Smooth muscle cell (in vitro differentiated cells): ENCODE measurements around the gene PLAGL1. TPM values are rescaled to one million over a fixed set of nuclear protein-coding genes. Genes with fewer than 3 reads are reported as not detected.

Experiments used
- DNase-seq: peaks from one replicate; lab custom pipeline; 2025; ENCODE audit not compliant: unreplicated experiment; lab: John Stamatoyannopoulos, UW
- H2AFZ ChIP-seq: fragments of 200-600 bp; sonication (generic); 2 replicates; pipeline ENCODE4 v1.6.0; 2016; ENCODE audit warnings: antibody characterized with exemption, low read depth, mild to moderate bottlenecking
- H3F3A ChIP-seq: fragments of 200-600 bp; sonication (generic); 2 replicates; pipeline ENCODE4 v1.6.0; 2017; ENCODE audit warnings: antibody characterized with exemption, low read depth
- H3K27ac ChIP-seq: fragments of 200-600 bp; sonication (generic); 2 replicates; pipeline ENCODE4 v1.5.1; 2016; ENCODE audit warnings: low read depth, mild to moderate bottlenecking
- H3K27me3 ChIP-seq: fragments of 200-600 bp; sonication (generic); 2 replicates; pipeline ENCODE4 v1.6.1; 2016; ENCODE audit warnings: low read depth, mild to moderate bottlenecking
- H3K36me3 ChIP-seq: fragments of 200-600 bp; sonication (generic); 2 replicates; pipeline ENCODE4 v1.5.1; 2016; ENCODE audit warnings: low read depth
- H3K4me1 ChIP-seq: fragments of 200-600 bp; sonication (generic); 2 replicates; pipeline ENCODE4 v1.5.1; 2016; ENCODE audit warnings: low read depth
- H3K4me2 ChIP-seq: fragments of 200-600 bp; sonication (generic); 2 replicates; pipeline ENCODE4 v1.6.0; 2016; ENCODE audit warnings: mild to moderate bottlenecking
- H3K4me3 ChIP-seq: fragments of 200-600 bp; sonication (generic); 2 replicates; pipeline ENCODE4 v1.5.1; 2016; ENCODE audit warnings: mild to moderate bottlenecking
- H3K79me2 ChIP-seq: fragments of 200-600 bp; sonication (generic); 2 replicates; pipeline ENCODE4 v1.6.0; 2016; ENCODE audit warnings: low read depth, mild to moderate bottlenecking
- H3K9ac ChIP-seq: fragments of 200-600 bp; sonication (generic); 2 replicates; pipeline ENCODE4 v1.6.0; 2016; ENCODE audit warnings: low read depth
- H3K9me3 ChIP-seq: fragments of 200-600 bp; sonication (generic); replicated peaks from 2 replicates; pipeline ENCODE4 v1.5.1; 2016; ENCODE audit warnings: low read depth
- H4K20me1 ChIP-seq: fragments of 200-600 bp; sonication (generic); 2 replicates; pipeline ENCODE4 v1.6.0; 2016; ENCODE audit warnings: low read depth
- CTCF ChIP-seq: fragments of 200-600 bp; sonication (generic); IDR thresholded peaks from 2 replicates; pipeline ENCODE4 v1.5.1; 2017; ENCODE audit warnings: borderline replicate concordance, mild to moderate bottlenecking, antibody characterized with exemption; ENCODE audit not compliant: insufficient read depth, poor library complexity, severe bottlenecking
- WGBS: methylation state at CpG from one replicate; pipeline ENCODE4 v1.1.7; 2016; ENCODE audit warnings: low lambda C conversion rate; 5-methylcytosine and 5-hydroxymethylcytosine counted together
- polyA plus RNA-seq: library from polyadenylated mRNA; unstranded; fragments of >200 nt; fragmentation: Nextera tagmentation; extraction: Ambion mirVana; gene quantifications from 2 replicates; pipeline ENCODE4 v1.2.1, GENCODE V29; 2016
- total RNA-seq: library from RNA; depleted of rRNA; stranded (reverse); fragments of >200 nt; gene quantifications from 2 replicates; pipeline ENCODE4 v1.2.3, GENCODE V29; 2014

The PLAGL1 gene
- total and polyA plus RNA-seq, 2 experiments from 2014 or later = 99.7 to 130 TPM

DNA sequence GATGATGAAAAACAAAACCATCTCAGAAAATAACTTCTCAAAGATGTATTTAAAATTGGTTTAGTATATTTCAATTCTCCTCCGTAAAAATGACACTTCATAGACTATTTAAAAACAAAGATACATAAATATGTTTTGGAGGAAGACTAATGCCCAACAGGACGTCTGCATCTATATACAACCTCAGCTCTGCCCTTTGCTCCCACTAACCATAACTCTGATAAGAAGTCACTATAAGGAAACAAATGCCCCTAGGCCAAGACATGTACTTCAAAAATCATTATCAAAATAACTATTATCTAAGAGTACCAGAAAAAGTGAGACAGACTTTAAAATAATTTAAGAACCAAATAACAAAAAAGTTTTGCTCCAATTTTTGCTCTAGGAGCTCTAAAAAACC lies 23.4 kb downstream of the PLAGL1 start:
- H3F3A ChIP-seq = peaks cover 6% of the 10 kb centered on the region
- no peak overlapping the region for H3K9ac ChIP-seq
- no peaks in the 10 kb centered on the region for H3K36me3 ChIP-seq
- H3K4me3 ChIP-seq = no peak overlapping the region
- TF ChIP-seq CTCF = no peak
- no peak overlapping the region for H3K27ac ChIP-seq
- H3K27me3 ChIP-seq = no peaks in the 10 kb centered on the region
- no peak for DNase-seq
- H3K4me2 ChIP-seq = no peak overlapping the region
- H4K20me1 ChIP-seq = peaks cover 47% of the 10 kb centered on the region
- H2AFZ ChIP-seq = no peak overlapping the region
- 64% methylated on average over 2 of the region's 2 CpGs for WGBS
- peaks cover 38% of the 10 kb centered on the region for H3K79me2 ChIP-seq
- peaks cover 6% of the 10 kb centered on the region for H3K4me1 ChIP-seq
- no peaks in the 10 kb centered on the region for H3K9me3 ChIP-seq

- no peak overlapping the region for H2AFZ ChIP-seq
- H3K4me3 ChIP-seq = no peak overlapping the region
- no peak for TF ChIP-seq CTCF
- 83% methylated on average over 2 of the region's 2 CpGs for WGBS
- H3K79me2 ChIP-seq = peaks cover 35% of the 10 kb centered on the region
- peaks cover 4% of the 10 kb centered on the region for H3K4me1 ChIP-seq
- no peaks in the 10 kb centered on the region for H3K9me3 ChIP-seq
- no peak overlapping the region for H3K9ac ChIP-seq
- no peaks in the 10 kb centered on the region for H3K27me3 ChIP-seq
- H4K20me1 ChIP-seq = peaks cover 40% of the 10 kb centered on the region
- H3K27ac ChIP-seq = no peak overlapping the region
- no peak for DNase-seq
- H3K36me3 ChIP-seq = no peaks in the 10 kb centered on the region
- H3F3A ChIP-seq = peaks cover 6% of the 10 kb centered on the region
- no peak overlapping the region for H3K4me2 ChIP-seq
Measured at GRCh38 chr6:143982968-143983367, 25.1 kb downstream of the PLAGL1 start.

DNA sequence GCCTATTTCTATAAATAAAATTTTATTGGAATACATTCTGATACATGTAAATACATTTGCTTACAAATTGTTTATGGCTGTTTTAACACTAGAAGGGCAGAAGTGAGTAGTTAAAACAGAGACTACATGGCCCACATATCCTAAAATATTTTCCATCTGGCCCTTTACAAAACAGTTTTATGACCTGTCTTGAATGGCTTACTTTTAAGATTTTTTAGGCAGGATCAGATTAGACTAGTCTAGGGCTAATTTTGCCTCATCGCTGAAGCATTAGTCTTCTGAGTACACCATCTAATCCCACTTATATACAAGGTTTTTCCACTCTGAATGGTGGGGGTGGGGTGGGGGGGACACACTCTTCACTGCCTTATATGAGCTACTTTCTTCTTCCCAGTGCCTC lies 27.1 kb downstream of the PLAGL1 start:
- Histone ChIP-seq H3K9me3 (no peaks in the 10 kb centered on the region), H3K27ac (peak overlapping the region; percentile 44), H4K20me1 (peaks cover 31% of the 10 kb centered on the region), H3K27me3 (no peaks in the 10 kb centered on the region), H3K4me1 (peaks cover 3% of the 10 kb centered on the region), H2AFZ (no peak overlapping the region), H3K79me2 (peaks cover 20% of the 10 kb centered on the region), H3F3A (peaks cover 6% of the 10 kb centered on the region), H3K36me3 (no peaks in the 10 kb centered on the region), H3K4me2 (no peak overlapping the region), H3K9ac (no peak overlapping the region), H3K4me3 (no peak overlapping the region)
- no peak for DNase-seq
- TF ChIP-seq CTCF = no peak
- 43% methylated on average over 1 of the region's 1 CpG for WGBS

GRCh38 chr6:143976806-143977349 lies 31.2 kb downstream of the PLAGL1 start:
- Histone ChIP-seq H3K4me2 (peak overlapping the region; percentile 31), H3K27ac (peak overlapping the region; percentile 0), H3K27me3 (no peaks in the 10 kb centered on the region), H3K4me1 (peaks cover 22% of the 10 kb centered on the region), H3K9ac (no peak overlapping the region), H3K79me2 (peaks cover 15% of the 10 kb centered on the region), H2AFZ (peak overlapping the region; percentile 47), H3K4me3 (no peak overlapping the region), H3F3A (peaks cover 14% of the 10 kb centered on the region), H4K20me1 (peaks cover 14% of the 10 kb centered on the region), H3K36me3 (no peaks in the 10 kb centered on the region), H3K9me3 (no peaks in the 10 kb centered on the region)
- TF ChIP-seq CTCF = no peak
- no peak for DNase-seq
- 71% methylated on average over 3 of the region's 3 CpGs for WGBS
